SK-N-MC (cell line): ENCODE results near the gene ADAMTSL1.
"Not testable (repeated sequence)": the region's sequence is repeated elsewhere in the genome, so short reads cannot be mapped to it uniquely, and the experiment has no call there.

Experiments
- DNase-seq: peaks from one replicate; pipeline ENCODE4 v3.0.0-alpha.2; 2011; ENCODE audit warnings: low read depth, low spot score
- H3K27ac ChIP-seq: fragments of 200-600 bp; sonication (generic); 2 replicates; pipeline ENCODE4 v1.5.1; 2016; ENCODE audit warnings: mixed run types
- H3K36me3 ChIP-seq: fragments of 200-600 bp; sonication (generic); 2 replicates; pipeline ENCODE4 v1.6.1; 2017; ENCODE audit warnings: antibody characterized with exemption, low read length, mixed read lengths; ENCODE audit not compliant: insufficient read depth
- H3K4me3 ChIP-seq: fragments of 200-600 bp; sonication (generic); 2 replicates; pipeline ENCODE4 v1.5.1; 2016
- H3K9ac ChIP-seq: fragments of 200-600 bp; sonication (generic); 2 replicates; pipeline ENCODE4 v1.8.0; 2017; ENCODE audit warnings: mixed run types, mixed read lengths; ENCODE audit not compliant: insufficient read length
- H3K9me3 ChIP-seq: fragments of 200-600 bp; sonication (generic); 2 replicates; pipeline ENCODE4 v1.6.1; 2017; ENCODE audit warnings: low read depth, mild to moderate bottlenecking, antibody characterized with exemption, low read length, moderate library complexity, mixed read lengths
- EZH2 ChIP-seq: fragments of 200-600 bp; sonication (generic); IDR thresholded peaks from one replicate; pipeline ENCODE4 v1.6.1; 2017; ENCODE audit warnings: antibody characterized with exemption
- FOXP2 ChIP-seq: optimal IDR thresholded peaks from 2 replicates; pipeline ENCODE3; 2011; ENCODE audit warnings: mild to moderate bottlenecking, moderate library complexity; ENCODE audit not compliant: insufficient read depth; ENCODE audit errors: extremely low read length, control extremely low read depth
- POLR2AphosphoS5 ChIP-seq: IDR thresholded peaks from 2 replicates; pipeline ENCODE4 v1.6.1; 2012; ENCODE audit warnings: mild to moderate bottlenecking, low read depth, low read length, borderline replicate concordance

The ADAMTSL1 gene

DNA sequence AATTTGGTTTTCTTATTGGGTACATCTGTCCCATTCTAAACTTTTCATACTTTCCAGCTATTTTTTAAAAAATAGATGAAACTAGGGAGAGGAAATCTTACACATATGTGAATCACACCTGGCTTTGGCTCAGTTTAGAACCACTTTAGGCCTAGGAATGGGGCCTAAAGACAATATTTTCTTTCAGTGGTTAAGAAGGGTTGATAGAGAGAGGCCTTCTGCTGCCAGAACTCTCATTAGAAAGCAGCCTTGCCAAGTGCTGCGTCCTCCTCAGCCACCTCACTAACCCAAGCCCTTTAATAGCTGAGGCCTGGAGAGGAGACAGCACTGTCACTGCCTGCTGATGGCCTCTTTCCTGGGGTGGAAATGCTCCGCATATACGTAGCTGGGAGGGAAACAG is 391.6 kb downstream of the ADAMTSL1 start:
- Histone ChIP-seq H3K9ac (no peak overlapping the region), H3K36me3 (no peaks in the 10 kb centered on the region), H3K27ac (no peak overlapping the region), H3K4me3 (no peak overlapping the region), H3K9me3 (peaks cover 5% of the 10 kb centered on the region; the same call in 1 of the 2 replicates)
- TF ChIP-seq EZH2 (no peak), FOXP2 (no peak), POLR2AphosphoS5 (no peak)
- no peak for DNase-seq

DNA sequence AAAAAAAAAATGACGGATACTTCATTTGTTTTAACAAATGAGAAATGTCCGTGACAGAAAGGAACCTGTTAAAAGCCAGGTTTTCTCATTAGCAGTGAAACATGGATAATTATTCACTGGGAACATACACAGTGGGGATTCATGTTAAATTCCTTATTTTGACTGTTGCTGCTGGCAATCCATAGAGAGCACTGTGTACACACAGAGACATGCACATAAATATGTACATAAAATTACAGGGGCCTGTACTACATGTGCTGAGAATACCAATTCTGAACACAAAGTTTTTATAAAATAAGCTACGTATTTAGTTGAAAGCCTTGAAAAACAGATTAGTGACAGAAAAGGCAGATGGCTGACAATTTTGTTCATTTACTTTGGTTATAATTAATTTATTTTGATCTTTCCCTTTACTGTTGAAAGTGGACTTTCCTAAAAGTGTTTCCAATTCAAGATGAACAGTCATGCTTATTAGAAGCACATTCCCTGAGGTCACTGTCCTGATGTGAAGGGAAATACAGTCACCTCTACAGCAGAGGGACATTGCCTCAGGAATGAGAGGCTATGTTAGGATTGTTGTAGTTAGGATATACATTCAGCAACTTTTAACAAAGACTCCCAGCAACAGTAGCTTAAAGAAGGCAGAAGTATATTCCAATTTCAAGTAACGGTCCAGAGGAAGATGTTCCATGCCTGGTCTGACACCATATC is 392.3 kb downstream of the ADAMTSL1 start:
- Histone ChIP-seq H3K4me3 (no peak overlapping the region), H3K9me3 (peaks cover 5% of the 10 kb centered on the region; the same call in 1 of the 2 replicates), H3K27ac (no peak overlapping the region), H3K36me3 (no peaks in the 10 kb centered on the region), H3K9ac (no peak overlapping the region)
- no peak for DNase-seq
- TF ChIP-seq EZH2 (no peak), POLR2AphosphoS5 (no peak), FOXP2 (no peak)

DNA sequence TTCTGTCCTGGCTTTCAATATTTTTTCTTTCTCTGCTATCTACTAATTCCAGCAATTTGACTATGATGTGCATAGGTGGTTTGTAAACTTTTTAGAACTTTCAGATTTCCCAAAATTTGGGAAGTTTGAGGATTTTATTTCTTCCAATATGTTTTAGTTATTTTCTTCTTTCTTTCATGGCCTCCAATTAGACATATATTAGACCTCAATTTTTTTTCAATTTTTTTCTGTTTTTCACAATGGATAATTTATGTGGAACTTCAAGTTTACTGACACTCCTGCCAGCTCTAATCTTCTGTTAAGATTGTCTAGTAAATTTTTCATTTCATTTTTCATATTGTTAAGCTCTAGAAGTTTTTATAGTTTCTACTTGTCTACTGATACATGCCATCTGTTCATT is 395.8 kb downstream of the ADAMTSL1 start:
- TF ChIP-seq EZH2 (no peak), FOXP2 (no peak), POLR2AphosphoS5 (no peak)
- no peak for DNase-seq
- no peak overlapping the region for H3K9ac ChIP-seq
- no peak overlapping the region for H3K4me3 ChIP-seq
- H3K36me3 ChIP-seq = no peaks in the 10 kb centered on the region
- peaks cover 5% of the 10 kb centered on the region; the same call in 1 of the 2 replicates for H3K9me3 ChIP-seq
- no peak overlapping the region for H3K27ac ChIP-seq

DNA sequence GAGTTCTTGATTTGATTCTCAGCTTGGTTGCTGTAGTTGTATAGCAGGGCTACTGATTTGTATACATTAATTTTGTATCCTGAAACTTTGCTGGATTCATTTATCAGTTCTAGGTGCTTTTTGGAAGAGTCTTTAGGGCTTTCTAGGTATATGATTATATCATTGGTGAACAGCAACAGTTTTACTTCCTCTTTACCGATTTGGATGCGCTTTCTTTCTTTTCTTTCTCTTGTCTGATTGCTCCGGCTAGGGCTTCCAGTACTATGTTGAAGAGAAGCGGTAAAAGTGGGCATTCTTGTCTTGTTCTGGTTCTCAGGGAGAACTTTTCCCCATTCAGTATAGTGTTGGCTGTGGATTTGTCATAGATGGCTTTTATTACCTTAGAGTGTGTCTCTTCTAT is 400.1 kb downstream of the ADAMTSL1 start:
- H3K27ac ChIP-seq = no peak overlapping the region
- no peaks in the 10 kb centered on the region for H3K36me3 ChIP-seq
- no peak for DNase-seq
- no peak overlapping the region for H3K9ac ChIP-seq
- no peak for TF ChIP-seq FOXP2
- H3K4me3 ChIP-seq = no peak overlapping the region
- peaks cover 5% of the 10 kb centered on the region; the same call in 1 of the 2 replicates for H3K9me3 ChIP-seq

DNA sequence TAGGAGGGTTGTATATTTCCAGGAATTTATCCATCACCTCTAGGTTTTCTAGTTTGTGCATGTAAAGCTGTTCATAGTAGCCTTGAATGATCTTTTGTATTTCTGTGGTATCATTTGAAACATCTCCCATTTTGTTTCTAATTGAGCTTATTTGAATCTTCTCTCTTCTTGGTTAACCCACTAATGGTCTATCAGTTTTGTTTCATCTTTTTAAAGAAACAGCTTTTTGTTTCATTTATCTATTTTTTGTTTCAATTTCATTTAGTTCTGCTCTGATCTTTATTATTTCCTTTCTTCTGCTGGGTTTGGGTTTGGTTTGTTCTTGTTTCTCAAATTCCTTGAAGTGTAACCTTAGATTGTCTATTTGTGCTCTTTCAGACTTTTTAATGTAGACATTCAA is 401.0 kb downstream of the ADAMTSL1 start:
- H3K4me3 ChIP-seq, H3K27ac ChIP-seq, DNase-seq, H3K9ac ChIP-seq, H3K36me3 ChIP-seq, H3K9me3 ChIP-seq: not testable (repeated sequence)

DNA sequence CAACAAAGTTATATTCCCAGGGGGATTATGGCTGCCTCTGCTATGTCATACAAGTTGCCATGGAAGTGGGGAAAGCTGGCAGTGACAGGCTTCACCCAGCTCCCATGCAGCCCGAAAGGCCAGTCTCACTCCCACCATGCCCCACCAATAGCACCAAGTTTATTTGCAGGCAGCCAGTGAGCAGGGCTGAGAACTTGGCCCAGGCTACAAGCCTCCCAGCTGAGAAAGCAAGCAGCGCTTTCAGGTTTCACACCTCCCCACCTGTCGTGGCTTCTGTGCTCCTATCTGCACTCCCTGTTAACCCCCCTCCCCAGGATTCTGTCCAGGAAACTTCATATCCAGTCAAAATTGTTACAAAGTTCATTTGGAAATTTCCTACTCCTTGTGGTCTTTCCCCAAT is 404.0 kb downstream of the ADAMTSL1 start:
- DNase-seq = no peak
- Histone ChIP-seq H3K4me3 (no peak overlapping the region), H3K36me3 (no peaks in the 10 kb centered on the region), H3K27ac (no peak overlapping the region), H3K9me3 (no peaks in the 10 kb centered on the region), H3K9ac (no peak overlapping the region)
- TF ChIP-seq POLR2AphosphoS5 (no peak), FOXP2 (no peak), EZH2 (no peak)

DNA sequence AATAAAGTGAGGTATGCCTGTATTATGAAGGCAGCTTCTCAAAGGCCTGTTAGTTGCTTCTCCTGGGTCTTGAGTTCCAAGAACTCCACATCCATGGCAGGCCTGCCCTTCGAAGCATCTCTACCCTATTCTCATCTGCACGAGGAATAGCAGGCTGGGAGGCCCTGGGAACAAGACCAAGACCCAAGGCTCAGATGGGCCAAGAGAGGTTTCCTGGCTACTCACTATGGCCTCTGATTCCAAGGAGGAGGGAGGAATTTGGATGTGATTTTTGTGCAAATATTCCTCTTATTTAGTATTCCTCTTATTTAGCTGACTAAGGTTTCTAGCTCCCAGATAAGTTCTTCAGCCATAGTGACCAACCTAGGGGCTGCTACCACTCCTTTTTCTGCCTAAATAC is 407.8 kb downstream of the ADAMTSL1 start:
- DNase-seq = no peak
- Histone ChIP-seq H3K27ac (no peak overlapping the region), H3K9ac (no peak overlapping the region), H3K4me3 (no peak overlapping the region), H3K9me3 (no peaks in the 10 kb centered on the region), H3K36me3 (no peaks in the 10 kb centered on the region)
- TF ChIP-seq POLR2AphosphoS5 (no peak), EZH2 (no peak), FOXP2 (no peak)

DNA sequence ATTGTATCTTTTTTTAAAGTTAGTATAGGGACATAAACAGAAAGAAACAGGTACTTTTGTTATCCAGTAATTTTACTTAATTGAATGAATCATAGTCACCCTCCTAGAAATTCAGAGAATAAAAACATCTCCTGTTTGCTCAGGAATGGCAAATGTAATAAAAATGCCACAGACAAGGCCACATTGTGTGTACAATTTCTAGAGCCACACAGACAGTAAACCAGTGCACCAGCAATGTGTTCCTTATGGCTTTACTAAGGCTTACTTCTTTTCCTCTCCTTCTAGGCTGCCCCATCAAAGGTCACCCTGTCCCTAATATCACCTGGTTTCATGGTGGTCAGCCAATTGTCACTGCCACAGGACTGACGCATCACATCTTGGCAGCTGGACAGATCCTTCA is 413.6 kb downstream of the ADAMTSL1 start:
- Histone ChIP-seq H3K4me3 (no peak overlapping the region), H3K36me3 (no peaks in the 10 kb centered on the region), H3K27ac (no peak overlapping the region), H3K9ac (no peak overlapping the region), H3K9me3 (no peaks in the 10 kb centered on the region)
- DNase-seq = no peak
- TF ChIP-seq FOXP2 (no peak), POLR2AphosphoS5 (no peak)

DNA sequence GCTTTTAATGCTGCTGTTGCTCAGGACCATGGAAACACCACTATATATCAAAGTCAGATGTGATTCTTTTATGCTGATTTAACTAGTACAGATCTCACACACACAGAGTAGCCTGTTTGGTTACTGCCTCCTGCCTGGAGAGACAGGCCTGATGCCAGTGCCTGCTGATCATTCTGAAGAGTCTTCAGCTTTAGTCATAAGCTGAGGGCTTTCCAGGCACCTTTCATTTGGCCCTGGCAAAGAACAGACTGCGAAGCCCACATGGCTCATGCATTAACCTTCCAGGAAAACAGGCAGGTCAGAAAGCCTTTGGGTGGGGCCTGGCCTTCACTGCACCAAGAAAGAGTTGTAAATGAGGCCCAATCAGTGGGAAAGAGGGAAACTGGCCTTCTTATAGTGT is 414.3 kb downstream of the ADAMTSL1 start:
- Histone ChIP-seq H3K9me3 (no peaks in the 10 kb centered on the region), H3K27ac (no peak overlapping the region), H3K36me3 (no peaks in the 10 kb centered on the region), H3K4me3 (no peak overlapping the region), H3K9ac (no peak overlapping the region)
- DNase-seq = no peak
- TF ChIP-seq POLR2AphosphoS5 (no peak), EZH2 (no peak), FOXP2 (no peak)

DNA sequence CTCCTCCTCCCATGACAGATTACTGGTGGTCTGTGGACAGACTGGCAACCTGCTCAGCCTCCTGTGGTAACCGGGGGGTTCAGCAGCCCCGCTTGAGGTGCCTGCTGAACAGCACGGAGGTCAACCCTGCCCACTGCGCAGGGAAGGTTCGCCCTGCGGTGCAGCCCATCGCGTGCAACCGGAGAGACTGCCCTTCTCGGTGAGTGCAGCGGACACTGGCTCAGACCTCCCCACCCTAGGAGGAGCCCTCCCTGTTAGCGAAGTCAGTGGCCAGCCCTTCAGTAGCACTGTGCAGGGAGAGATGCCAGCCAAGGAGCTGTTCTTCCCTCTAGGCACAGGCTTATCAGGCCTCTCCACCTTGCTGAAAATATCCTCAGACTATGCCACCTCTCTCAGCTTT is 415.6 kb downstream of the ADAMTSL1 start:
- no peak overlapping the region for H3K9ac ChIP-seq
- TF ChIP-seq FOXP2 (no peak), EZH2 (no peak), POLR2AphosphoS5 (no peak)
- no peak for DNase-seq
- H3K4me3 ChIP-seq = no peak overlapping the region
- no peaks in the 10 kb centered on the region for H3K36me3 ChIP-seq
- no peak overlapping the region for H3K27ac ChIP-seq
- H3K9me3 ChIP-seq = no peaks in the 10 kb centered on the region
